ENCODE data around the gene ZNF358.

ZNF358 gene

GRCh38 chr19:7519361-7520130, 3.6 kb downstream of the ZNF358 start:
- Histone ChIP-seq H3K27me3 (ENCODE audit: control insufficient read depth, low read length) (peaks cover 35% of the 10 kb centered on the region), H3K4me1 (ENCODE audit: control insufficient read depth, low read length) (peaks cover 17% of the 10 kb centered on the region), H4K20me1 (ENCODE audit: control insufficient read depth, insufficient read depth, low read depth, low read length) (no peaks in the 10 kb centered on the region), H3K27ac (ENCODE audit: low read depth, low read length) (no peak overlapping the region), H3F3A (ENCODE audit: control insufficient read depth, insufficient read depth) (no peaks in the 10 kb centered on the region), H3K9me2 (replicated peaks; ENCODE audit: control insufficient read depth, low read length) (no peaks in the 10 kb centered on the region), H3K9me3 (ENCODE audit: control insufficient read depth, insufficient read depth, low read length) (no peaks in the 10 kb centered on the region), H3K36me3 (ENCODE audit: control insufficient read depth, low read length) (no peaks in the 10 kb centered on the region), H3K79me2 (ENCODE audit: control insufficient read depth, low read length) (no peaks in the 10 kb centered on the region), H3K4me3 (ENCODE audit: low read length) (no peak overlapping the region), H3K4me2 (ENCODE audit: low read length) (no peak overlapping the region)
- no peak for TF ChIP-seq EZH2phosphoT487 (IDR thresholded peaks at IDR 0.05; ENCODE audit: borderline replicate concordance, low read length)
- TF ChIP-seq, protein P1, sequence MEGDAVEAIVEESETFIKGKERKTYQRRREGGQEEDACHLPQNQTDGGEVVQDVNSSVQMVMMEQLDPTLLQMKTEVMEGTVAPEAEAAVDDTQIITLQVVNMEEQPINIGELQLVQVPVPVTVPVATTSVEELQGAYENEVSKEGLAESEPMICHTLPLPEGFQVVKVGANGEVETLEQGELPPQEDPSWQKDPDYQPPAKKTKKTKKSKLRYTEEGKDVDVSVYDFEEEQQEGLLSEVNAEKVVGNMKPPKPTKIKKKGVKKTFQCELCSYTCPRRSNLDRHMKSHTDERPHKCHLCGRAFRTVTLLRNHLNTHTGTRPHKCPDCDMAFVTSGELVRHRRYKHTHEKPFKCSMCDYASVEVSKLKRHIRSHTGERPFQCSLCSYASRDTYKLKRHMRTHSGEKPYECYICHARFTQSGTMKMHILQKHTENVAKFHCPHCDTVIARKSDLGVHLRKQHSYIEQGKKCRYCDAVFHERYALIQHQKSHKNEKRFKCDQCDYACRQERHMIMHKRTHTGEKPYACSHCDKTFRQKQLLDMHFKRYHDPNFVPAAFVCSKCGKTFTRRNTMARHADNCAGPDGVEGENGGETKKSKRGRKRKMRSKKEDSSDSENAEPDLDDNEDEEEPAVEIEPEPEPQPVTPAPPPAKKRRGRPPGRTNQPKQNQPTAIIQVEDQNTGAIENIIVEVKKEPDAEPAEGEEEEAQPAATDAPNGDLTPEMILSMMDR (IDR thresholded peaks at IDR 0.05; ENCODE audit: low read depth, low read length, poor library complexity, severe bottlenecking): no peak

DNA sequence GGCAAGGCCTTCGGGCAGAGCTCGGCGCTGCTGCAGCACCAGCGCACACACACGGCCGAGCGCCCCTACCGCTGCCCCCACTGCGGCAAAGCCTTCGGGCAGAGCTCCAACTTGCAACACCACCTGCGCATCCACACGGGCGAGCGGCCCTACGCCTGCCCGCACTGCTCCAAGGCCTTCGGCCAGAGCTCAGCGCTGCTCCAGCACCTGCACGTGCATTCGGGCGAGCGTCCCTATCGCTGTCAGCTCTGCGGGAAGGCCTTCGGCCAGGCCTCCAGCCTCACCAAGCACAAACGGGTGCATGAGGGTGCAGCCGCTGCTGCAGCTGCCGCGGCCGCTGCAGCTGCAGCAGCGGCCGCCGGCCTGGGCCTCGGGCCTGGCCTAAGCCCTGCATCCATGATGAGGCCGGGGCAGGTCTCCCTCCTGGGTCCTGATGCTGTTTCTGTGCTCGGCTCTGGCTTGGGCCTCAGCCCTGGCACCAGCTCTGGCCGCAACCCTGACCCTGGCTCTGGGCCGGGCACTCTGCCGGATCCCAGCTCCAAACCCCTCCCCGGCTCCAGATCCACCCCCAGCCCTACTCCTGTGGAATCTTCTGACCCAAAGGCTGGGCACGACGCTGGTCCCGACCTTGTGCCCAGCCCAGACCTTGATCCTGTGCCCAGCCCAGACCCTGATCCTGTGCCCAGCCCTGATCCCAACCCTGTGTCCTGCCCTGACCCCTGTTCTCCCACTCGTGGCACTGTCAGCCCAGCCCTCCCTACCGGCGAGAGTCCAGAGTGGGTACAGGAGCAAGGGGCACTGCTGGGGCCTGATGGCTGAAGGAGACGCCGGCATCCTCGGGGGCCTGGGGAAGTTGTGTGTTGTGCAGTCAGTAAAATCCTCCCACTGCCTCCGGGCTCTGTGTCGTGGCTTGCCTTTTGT, 4.5 kb downstream of the ZNF358 start:
- Histone ChIP-seq H3K27me3 (ENCODE audit: control insufficient read depth, low read length) (peaks cover 28% of the 10 kb centered on the region), H4K20me1 (ENCODE audit: control insufficient read depth, insufficient read depth, low read depth, low read length) (no peaks in the 10 kb centered on the region), H3K27ac (ENCODE audit: low read depth, low read length) (no peak overlapping the region), H3K4me1 (ENCODE audit: control insufficient read depth, low read length) (peaks cover 17% of the 10 kb centered on the region), H3K36me3 (ENCODE audit: control insufficient read depth, low read length) (no peaks in the 10 kb centered on the region), H3K4me2 (ENCODE audit: low read length) (no peak overlapping the region), H3K79me2 (ENCODE audit: control insufficient read depth, low read length) (no peaks in the 10 kb centered on the region), H3K9me2 (replicated peaks; ENCODE audit: control insufficient read depth, low read length) (no peaks in the 10 kb centered on the region), H3F3A (ENCODE audit: control insufficient read depth, insufficient read depth) (no peaks in the 10 kb centered on the region), H3K4me3 (ENCODE audit: low read length) (no peak overlapping the region), H3K9me3 (ENCODE audit: control insufficient read depth, insufficient read depth, low read length) (no peaks in the 10 kb centered on the region)
- TF ChIP-seq, protein P1 (IDR thresholded peaks at IDR 0.05; ENCODE audit: low read depth, low read length, poor library complexity, severe bottlenecking): no peak
- no peak for TF ChIP-seq EZH2phosphoT487 (IDR thresholded peaks at IDR 0.05; ENCODE audit: borderline replicate concordance, low read length)

- Histone ChIP-seq H3K9me2 (replicated peaks; ENCODE audit: control insufficient read depth, low read length) (no peaks in the 10 kb centered on the region), H3K4me2 (ENCODE audit: low read length) (peak overlapping the region; percentile 80), H3F3A (ENCODE audit: control insufficient read depth, insufficient read depth) (no peaks in the 10 kb centered on the region), H3K4me3 (ENCODE audit: low read length) (peak overlapping the region; percentile 86), H3K9me3 (ENCODE audit: control insufficient read depth, insufficient read depth, low read length) (no peaks in the 10 kb centered on the region), H3K79me2 (ENCODE audit: control insufficient read depth, low read length) (no peaks in the 10 kb centered on the region), H3K27ac (ENCODE audit: low read depth, low read length) (no peak overlapping the region), H3K36me3 (ENCODE audit: control insufficient read depth, low read length) (no peaks in the 10 kb centered on the region), H3K27me3 (ENCODE audit: control insufficient read depth, low read length) (peaks cover 19% of the 10 kb centered on the region), H3K4me1 (ENCODE audit: control insufficient read depth, low read length) (peaks cover 14% of the 10 kb centered on the region), H4K20me1 (ENCODE audit: control insufficient read depth, insufficient read depth, low read depth, low read length) (no peaks in the 10 kb centered on the region)
- no peak for TF ChIP-seq EZH2phosphoT487 (IDR thresholded peaks at IDR 0.05; ENCODE audit: borderline replicate concordance, low read length)
- TF ChIP-seq, protein P1 (IDR thresholded peaks at IDR 0.05; ENCODE audit: low read depth, low read length, poor library complexity, severe bottlenecking): no peak
Observed at GRCh38 chr19:7521551-7522071, 5.7 kb downstream of the ZNF358 start.

All from DOHH2 (cell line).